CD4-positive, alpha-beta T cell (primary cell): Measurements from ENCODE around the gene LY6G6D. TPM values are rescaled to one million over a fixed set of nuclear protein-coding genes. Genes with fewer than 3 reads are reported as not detected.

ENCODE experiments used
- ATAC-seq: fragments of 200-7000 bp; cut with Tn5 transposase; one replicate; pipeline ENCODE4 v1.10.0; 2022; ENCODE audit warnings: mild to moderate bottlenecking; ENCODE audit not compliant: poor library complexity
- CTCF ChIA-PET: fragments of 350-600 bp; sonication (Branson Sonifier 250); formaldehyde crosslinking; loops from one replicate; lab custom pipeline; 2021; ENCODE audit warnings: antibody characterized with exemption, inconsistent platforms; lab: Charles Lee
- POLR2A ChIA-PET: fragments of 350-600 bp; sonication (Branson Sonifier 250); formaldehyde crosslinking; loops from one replicate; lab custom pipeline; 2021; ENCODE audit warnings: antibody characterized with exemption, inconsistent platforms; lab: Charles Lee
- DNase-seq, 14 experiments: peaks; one replicate each; pipeline ENCODE4 v3.0.0-alpha.2; 2013 to 2020; ENCODE audit warnings: mixed read lengths in 2 of 14
- H3K27ac ChIP-seq, 2 donors: one replicate each; pipeline versions ENCODE4 v1.5.1 to v1.7.0; 2013; ENCODE audit warnings: low read length in 2 of 2, low read depth in 1 of 2, mild to moderate bottlenecking in 1 of 2
- H3K27me3 ChIP-seq, 2 experiments: 1 replicate in 1 of 2; 2 replicates in 1 of 2; pipeline versions ENCODE4 v1.6.1 to v1.7.0; 2013; ENCODE audit warnings: low read length in 2 of 2, control low read depth in 1 of 2, mild to moderate bottlenecking in 1 of 2, moderate library complexity in 1 of 2; ENCODE audit not compliant: insufficient read depth in 2 of 2, control insufficient read depth in 1 of 2
- H3K36me3 ChIP-seq: one replicate; pipeline ENCODE4 v1.6.1; 2013; ENCODE audit warnings: low read length, control low read depth; ENCODE audit not compliant: insufficient read depth
- H3K4me1 ChIP-seq: one replicate; pipeline ENCODE4 v1.6.1; 2013; ENCODE audit warnings: low read length, control low read depth; ENCODE audit not compliant: insufficient read depth
- H3K4me3 ChIP-seq: one replicate; pipeline ENCODE4 v1.5.1; 2013; ENCODE audit warnings: mild to moderate bottlenecking, low read length, moderate library complexity
- H3K9me3 ChIP-seq, 2 experiments: 1 replicate in 1 of 2; 2 replicates in 1 of 2; pipeline versions ENCODE4 v1.6.1 to v1.7.0; 2013; ENCODE audit warnings: low read length in 2 of 2, mild to moderate bottlenecking in 2 of 2, control low read depth in 1 of 2, moderate library complexity in 1 of 2; ENCODE audit not compliant: control insufficient read depth in 1 of 2, insufficient read depth in 1 of 2
- H3K27ac Mint-ChIP-seq: one replicate; pipeline ENCODE4 v1.8.0; 2020; ENCODE audit warnings: mixed read lengths
- H3K27me3 Mint-ChIP-seq: one replicate; pipeline ENCODE4 v1.8.0; 2021; ENCODE audit warnings: mixed read lengths
- H3K36me3 Mint-ChIP-seq: one replicate; pipeline ENCODE4 v1.8.0; 2021; ENCODE audit warnings: low read depth, mixed read lengths
- H3K4me1 Mint-ChIP-seq: one replicate; pipeline ENCODE4 v1.8.0; 2021; ENCODE audit warnings: low read depth, mixed read lengths
- H3K4me3 Mint-ChIP-seq: one replicate; pipeline ENCODE4 v1.8.0; 2020; ENCODE audit warnings: mild to moderate bottlenecking, mixed read lengths
- H3K9me3 Mint-ChIP-seq: one replicate; pipeline ENCODE4 v1.8.0; 2020; ENCODE audit warnings: mixed read lengths
- CTCF ChIP-seq: fragments of 200-600 bp; IDR thresholded peaks from one replicate; pipeline ENCODE4 v1.8.0; 2022; ENCODE audit warnings: antibody characterized with exemption, mild to moderate bottlenecking
- intact Hi-C, 2 experiments: fragments of 100-400 bp; cut with DNase I in 1 of 2; cut with micrococcal nuclease in 1 of 2; formaldehyde crosslinking; loops; one replicate each; pipeline versions ENCODE4 v1.15.1 to v1.9.0; 2023 to 2025; cut with DNase I, micrococcal nuclease
- total RNA-seq, 174 experiments: library from RNA in 2 of 174; stranded (reverse) in 2 of 174; gene quantifications; one replicate each; pipeline ENCODE4 v1.2.3 and lab custom pipeline; 2021 to 2026

The LY6G6D gene
- total RNA-seq, 2 experiments from 2014 or later: not detected

- H3K36me3 ChIP-seq: peaks cover 39% of the 10 kb centered on the region
- peaks cover 73% of the 10 kb centered on the region for H3K4me1 ChIP-seq
- CTCF ChIA-PET: interaction anchor here (0.9 kb wide), 1 partner anchor 59 kb away, joined by 3 read pairs; no protein-coding TSS in a partner anchor
- no peaks in the 10 kb centered on the region for H3K9me3 ChIP-seq
- Mint-ChIP-seq H3K4me3 (peak overlapping the region; percentile 62), H3K27ac (peak overlapping the region; percentile 51), H3K4me1 (peaks cover 76% of the 10 kb centered on the region), H3K36me3 (peaks cover 65% of the 10 kb centered on the region), H3K27me3 (no peaks in the 10 kb centered on the region), H3K9me3 (no peaks in the 10 kb centered on the region)
- intact Hi-C loops: no loop called here
- DNase-seq (no peak), ATAC-seq (no peak)
- no peak for TF ChIP-seq CTCF
- H3K27ac ChIP-seq: no peak overlapping the region
- POLR2A ChIA-PET: interaction anchor here (0.8 to 1.8 kb wide), 3 partner anchors 29 to 96 kb away, joined by 3 to 6 read pairs (median 4); partner anchors contain the start of genes ABHD16A and HSPA1B
- H3K27me3 ChIP-seq: no peaks in the 10 kb centered on the region
- H3K4me3 ChIP-seq: no peak overlapping the region
Measured at GRCh38 chr6:31732029-31732428, 16.9 kb downstream of the LY6G6D start.

- Mint-ChIP-seq H3K9me3 (no peaks in the 10 kb centered on the region), H3K4me1 (peaks cover 83% of the 10 kb centered on the region), H3K27ac (peak overlapping the region; percentile 85), H3K4me3 (peak overlapping the region; percentile 71), H3K36me3 (peaks cover 65% of the 10 kb centered on the region), H3K27me3 (no peaks in the 10 kb centered on the region)
- CTCF ChIA-PET: interaction anchor here (2.0 kb wide), 1 partner anchor 36 kb away, joined by 4 read pairs; no protein-coding TSS in a partner anchor
- Histone ChIP-seq H3K36me3 (peaks cover 39% of the 10 kb centered on the region), H3K4me1 (peaks cover 73% of the 10 kb centered on the region), H3K4me3 (no peak overlapping the region), H3K27ac (peak overlapping the region; percentile 89 to 90), H3K27me3 (no peaks in the 10 kb centered on the region), H3K9me3 (no peaks in the 10 kb centered on the region)
- ATAC-seq (no peak), DNase-seq (no peak)
- intact Hi-C loops: no loop called here
- POLR2A ChIA-PET: no interaction called here
- no peak for TF ChIP-seq CTCF
Measured at GRCh38 chr6:31733734-31734133, 18.6 kb downstream of the LY6G6D start.

GRCh38 chr6:31734247-31734820 is 19.2 kb downstream of the LY6G6D start:
- H3K27ac ChIP-seq: peak overlapping the region; percentile 89 to 90
- no peaks in the 10 kb centered on the region for H3K9me3 ChIP-seq
- Mint-ChIP-seq H3K27me3 (no peaks in the 10 kb centered on the region), H3K9me3 (no peaks in the 10 kb centered on the region), H3K4me1 (peaks cover 84% of the 10 kb centered on the region), H3K4me3 (peak overlapping the region; percentile 90), H3K27ac (peak overlapping the region; percentile 85), H3K36me3 (peaks cover 64% of the 10 kb centered on the region)
- peaks cover 39% of the 10 kb centered on the region for H3K36me3 ChIP-seq
- intact Hi-C loops: no loop called here
- DNase-seq: no peak
- peaks cover 73% of the 10 kb centered on the region for H3K4me1 ChIP-seq
- no peaks in the 10 kb centered on the region for H3K27me3 ChIP-seq
- TF ChIP-seq CTCF: no peak
- ATAC-seq: no peak
- ChIA-PET CTCF (interaction anchor here (2.0 kb wide), 1 partner anchor 35 kb away, joined by 4 read pairs; no protein-coding TSS in a partner anchor), POLR2A (interaction anchor here (0.5 to 1.9 kb wide), 3 partner anchors 80 to 1120 kb away, joined by 4 to 12 read pairs (median 5); partner anchors contain the start of genes HSPA1A and HSPA1L)
- peak overlapping the region; percentile 75 for H3K4me3 ChIP-seq
